ENCODE measurements around the gene AOPEP. TPM values are rescaled to one million over a fixed set of nuclear protein-coding genes. Genes with fewer than 3 reads are reported as not detected.

Gene AOPEP
- total and polyA plus RNA-seq, 8 donors, result 73.9 to 407 (median 101) TPM

GRCh38 chr9:95130484-95130883 is 404.0 kb downstream of the AOPEP start:
- 19 to 47% (median 35%) methylated on average over 5 of the region's 5 CpGs for WGBS, 5 donors
- Histone ChIP-seq H3K36me3 (no peaks in the 10 kb centered on the region), H3K27ac (peak overlapping the region in 3 of 5 donors; percentile 49 to 62 (median 59)), H3K4me1 (peaks cover 8 to 75% (median 36%) of the 10 kb centered on the region in 4 donors), H3K4me3 (no peak overlapping the region), H3K27me3 (no peaks in the 10 kb centered on the region), H3K9me3 (no peaks in the 10 kb centered on the region)
- TF ChIP-seq CTCF (IDR thresholded peaks at IDR 0.05) (no peak), EP300 (IDR thresholded peaks at IDR 0.05) (no peak), POLR2A (IDR thresholded peaks at IDR 0.05) (no peak), POLR2AphosphoS5 (IDR thresholded peaks at IDR 0.05) (no peak)
- intact Hi-C loops (cut with DNase I; ENCODE audit: low total_unique reads), result no loop called here
- DNase-seq, result no peak

DNA sequence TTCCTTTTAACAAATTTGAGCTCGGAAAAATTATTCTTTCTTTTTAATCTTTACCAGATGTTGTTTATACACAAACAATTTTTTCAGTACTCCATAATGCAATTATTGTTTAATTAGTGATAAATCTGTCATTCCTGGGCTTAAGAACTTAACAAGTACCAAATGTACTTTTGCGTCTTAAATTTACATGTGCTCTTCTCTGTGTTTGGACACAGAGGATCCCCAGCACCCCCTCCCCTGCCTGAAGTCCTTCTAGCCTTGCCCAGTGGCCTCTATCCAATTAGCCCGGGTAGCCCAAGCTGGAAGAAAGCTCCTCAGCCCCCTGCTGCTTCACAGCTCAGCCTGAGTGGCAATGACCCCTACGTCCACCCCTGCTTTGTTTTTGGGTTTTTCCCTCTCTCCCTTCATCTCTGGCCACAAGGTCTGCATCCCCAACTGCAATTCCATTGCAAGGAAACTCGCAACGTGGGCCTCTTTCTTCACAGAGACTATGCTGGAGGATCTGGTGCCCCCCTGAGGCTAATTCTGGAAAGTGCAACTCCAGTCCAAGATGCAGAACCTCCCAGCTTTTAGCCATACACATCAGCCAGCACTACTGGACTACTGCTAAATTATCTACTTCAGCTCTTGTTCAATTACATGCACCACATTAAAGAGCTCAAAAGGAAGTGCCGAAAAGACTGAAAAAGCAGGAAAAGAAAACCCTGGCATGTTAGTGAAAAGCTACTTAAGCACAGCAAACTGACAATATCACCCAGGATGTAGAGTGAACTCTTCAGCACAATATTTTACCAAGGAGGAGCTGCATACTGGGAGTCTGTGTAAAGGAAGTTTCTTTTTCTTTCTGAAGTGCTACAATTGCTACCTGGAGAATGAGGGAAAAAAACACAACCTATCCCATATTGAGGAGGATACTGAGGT is 404.8 kb downstream of the AOPEP start:
- H3K27ac ChIP-seq, result peak overlapping the region in 4 of 5 donors; percentile 37 to 62 (median 54)

DNA sequence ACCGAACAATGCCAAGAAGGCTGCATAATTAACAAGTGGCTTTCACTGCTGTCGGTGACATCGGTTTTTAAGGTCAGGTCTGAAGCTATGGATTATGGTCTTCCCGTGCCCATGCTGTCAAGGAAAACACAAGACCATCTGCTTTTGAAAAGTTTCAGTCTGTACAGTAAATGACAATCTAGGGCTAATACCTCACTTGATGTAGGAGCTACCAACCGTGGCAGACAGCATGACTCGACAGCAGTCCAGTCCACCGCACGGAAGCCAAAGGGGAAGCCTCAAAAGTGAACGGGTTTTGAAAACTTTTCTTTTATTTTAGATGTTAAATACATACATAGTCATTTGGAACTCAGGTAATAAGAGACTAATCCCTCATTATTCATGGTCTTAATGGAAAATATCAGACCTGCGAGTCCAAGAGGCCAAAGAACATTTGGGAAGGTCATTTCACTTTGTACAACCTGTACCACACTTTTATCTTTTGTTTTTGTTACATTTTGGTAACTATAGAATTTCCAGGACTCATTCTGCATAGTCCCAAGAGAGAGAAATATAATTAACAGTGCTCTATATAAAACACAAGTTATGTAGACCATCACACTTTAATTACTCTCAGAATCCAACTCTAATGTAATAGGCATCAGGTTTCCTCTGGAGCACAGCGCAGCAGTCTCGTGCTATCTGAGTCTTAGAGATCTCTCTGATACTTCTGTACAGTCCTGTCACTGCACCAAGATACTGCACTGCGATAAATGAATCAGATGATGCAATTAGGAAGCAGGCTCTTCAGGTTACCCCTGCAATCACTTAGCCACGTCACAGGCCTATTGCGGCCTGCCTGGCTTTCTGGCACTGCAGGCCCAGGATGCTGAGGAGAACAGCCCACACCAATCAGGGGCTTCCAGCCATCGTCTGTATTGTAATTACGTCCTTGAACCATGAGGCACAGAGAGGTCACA is 406.1 kb downstream of the AOPEP start:
- no peak for DNase-seq
- peaks cover 0 to under 1% (median 0%) of the 10 kb centered on the region in 4 donors for H3K36me3 ChIP-seq
- H3K9me3 ChIP-seq, result no peaks in the 10 kb centered on the region
- intact Hi-C loops (cut with DNase I; ENCODE audit: low total_unique reads), result no loop called here
- peaks cover 8 to 57% (median 29%) of the 10 kb centered on the region in 4 donors for H3K4me1 ChIP-seq
- H3K4me3 ChIP-seq, result no peak overlapping the region
- WGBS, 5 donors, result 81 to 82% (median 82%) methylated on average over 17 of the region's 17 CpGs
- H3K27me3 ChIP-seq, result no peaks in the 10 kb centered on the region
- TF ChIP-seq CTCF (IDR thresholded peaks at IDR 0.05) (no peak), POLR2A (IDR thresholded peaks at IDR 0.05) (no peak), EP300 (IDR thresholded peaks at IDR 0.05) (no peak), POLR2AphosphoS5 (IDR thresholded peaks at IDR 0.05) (no peak)
- peak overlapping the region in 3 of 5 donors; percentile 17 to 62 (median 49) for H3K27ac ChIP-seq

More for the DNA sequence above, 404.8 kb downstream of the AOPEP start:
- Histone ChIP-seq H3K27me3 (no peaks in the 10 kb centered on the region), H3K36me3 (no peaks in the 10 kb centered on the region), H3K4me1 (peaks cover 8 to 70% (median 36%) of the 10 kb centered on the region in 4 donors), H3K4me3 (no peak overlapping the region), H3K9me3 (no peaks in the 10 kb centered on the region)
- 15 to 22% (median 21%) methylated on average over 7 of the region's 7 CpGs for WGBS, 5 donors
- intact Hi-C loops (cut with DNase I; ENCODE audit: low total_unique reads), result no loop called here
- peak; percentile 73 to 90 for DNase-seq
- TF ChIP-seq EP300 (IDR thresholded peaks at IDR 0.05), result no peak
- peak in 5 of 7 experiments; percentile 65 to 82 (median 79) for TF ChIP-seq CTCF (IDR thresholded peaks at IDR 0.05)
- no peak for TF ChIP-seq POLR2AphosphoS5 (IDR thresholded peaks at IDR 0.05)

GRCh38 chr9:95133325-95133705 is 406.8 kb downstream of the AOPEP start:
- 69 to 82% (median 77%) methylated on average over 4 of the region's 4 CpGs for WGBS, 5 donors
- intact Hi-C loops (cut with DNase I; ENCODE audit: low total_unique reads), result no loop called here

More at GRCh38 chr9:95133325-95133705, 406.8 kb downstream of the AOPEP start:
- Histone ChIP-seq H3K4me1 (peaks cover 8 to 50% (median 30%) of the 10 kb centered on the region in 4 donors), H3K9me3 (no peaks in the 10 kb centered on the region), H3K4me3 (no peak overlapping the region), H3K27me3 (no peaks in the 10 kb centered on the region), H3K36me3 (peaks cover 0 to 7% (median 2%) of the 10 kb centered on the region in 4 donors), H3K27ac (peak overlapping the region in 1 of 5 donors; percentile 62)
- no peak for DNase-seq
- TF ChIP-seq POLR2AphosphoS5 (IDR thresholded peaks at IDR 0.05) (no peak), CTCF (IDR thresholded peaks at IDR 0.05) (no peak), EP300 (IDR thresholded peaks at IDR 0.05) (no peak), POLR2A (IDR thresholded peaks at IDR 0.05) (no peak)
